Neural crest cell (in vitro differentiated cells): ENCODE data around the gene GABRG3. TPM values are rescaled to one million over a fixed set of nuclear protein-coding genes. Genes with fewer than 3 reads are reported as not detected.

ENCODE experiments used
- DNase-seq: peaks from one replicate; pipeline ENCODE4 v3.0.0; 2021; ENCODE audit warnings: low read depth, mixed read lengths, low spot score
- H3K27ac Mint-ChIP-seq: one replicate; pipeline ENCODE4 v1.8.0; 2021; ENCODE audit warnings: mild to moderate bottlenecking, mixed read lengths; ENCODE audit not compliant: unreplicated experiment
- H3K27me3 Mint-ChIP-seq: 2 replicates; pipeline ENCODE4 v1.8.0; 2021; ENCODE audit warnings: low read depth, mild to moderate bottlenecking, mixed read lengths
- H3K36me3 Mint-ChIP-seq: 2 replicates; pipeline ENCODE4 v1.8.0; 2021; ENCODE audit warnings: low read depth, mild to moderate bottlenecking, mixed read lengths
- H3K4me1 Mint-ChIP-seq: 2 replicates; pipeline ENCODE4 v1.8.0; 2021; ENCODE audit warnings: mixed read lengths
- H3K4me3 Mint-ChIP-seq: one replicate; pipeline ENCODE4 v1.8.0; 2021; ENCODE audit warnings: mild to moderate bottlenecking, mixed read lengths
- H3K9me3 Mint-ChIP-seq: 2 replicates; pipeline ENCODE4 v1.8.0; 2021; ENCODE audit warnings: mixed read lengths
- CTCF ChIP-seq: fragments of 200-600 bp; sonication (generic); conservative IDR thresholded peaks from 2 replicates; pipeline ENCODE4 v1.5.0; 2021; ENCODE audit warnings: antibody characterized with exemption, mild to moderate bottlenecking
- total RNA-seq: library from RNA; stranded (reverse); gene quantifications from 2 replicates; pipeline ENCODE4 v1.2.1, GENCODE V29; 2021

The GABRG3 gene
- total RNA-seq, 1 donor from 2014 or later, result 4.5 TPM

- H3K4me3 Mint-ChIP-seq, result no peak overlapping the region
Measured at GRCh38 chr15:27061739-27062138, 90.8 kb downstream of the GABRG3 start.

GRCh38 chr15:27062951-27063350 lies 92.0 kb downstream of the GABRG3 start:
- H3K4me3 Mint-ChIP-seq, result no peak overlapping the region
- TF ChIP-seq CTCF, result no peak
- no peaks in the 10 kb centered on the region for H3K27me3 Mint-ChIP-seq

More at GRCh38 chr15:27061739-27062138, 90.8 kb downstream of the GABRG3 start:
- Mint-ChIP-seq H3K4me1 (peaks cover 17% of the 10 kb centered on the region), H3K27me3 (no peaks in the 10 kb centered on the region), H3K36me3 (no peaks in the 10 kb centered on the region), H3K27ac (no peak overlapping the region), H3K9me3 (peaks cover 5% of the 10 kb centered on the region)
- no peak for DNase-seq
- TF ChIP-seq CTCF, result no peak

GRCh38 chr15:27064080-27064479 lies 93.1 kb downstream of the GABRG3 start:
- no peaks in the 10 kb centered on the region for H3K27me3 Mint-ChIP-seq
- H3K9me3 Mint-ChIP-seq, result peaks cover 10% of the 10 kb centered on the region
- no peak overlapping the region for H3K4me3 Mint-ChIP-seq
- no peak for TF ChIP-seq CTCF
- peak overlapping the region; percentile 13 for H3K27ac Mint-ChIP-seq
- H3K36me3 Mint-ChIP-seq, result peaks cover 4% of the 10 kb centered on the region
- no peak for DNase-seq
- peaks cover 14% of the 10 kb centered on the region for H3K4me1 Mint-ChIP-seq

More at GRCh38 chr15:27062951-27063350, 92.0 kb downstream of the GABRG3 start:
- DNase-seq, result no peak
- H3K36me3 Mint-ChIP-seq, result peaks cover 4% of the 10 kb centered on the region
- peaks cover 17% of the 10 kb centered on the region for H3K4me1 Mint-ChIP-seq
- H3K27ac Mint-ChIP-seq, result no peak overlapping the region
- H3K9me3 Mint-ChIP-seq, result peaks cover 10% of the 10 kb centered on the region

GRCh38 chr15:27065151-27065550 lies 94.2 kb downstream of the GABRG3 start:
- peaks cover 5% of the 10 kb centered on the region for H3K9me3 Mint-ChIP-seq
- no peak overlapping the region for H3K27ac Mint-ChIP-seq
- H3K4me1 Mint-ChIP-seq, result peaks cover 13% of the 10 kb centered on the region
- no peaks in the 10 kb centered on the region for H3K27me3 Mint-ChIP-seq
- no peak for DNase-seq
- no peak overlapping the region for H3K4me3 Mint-ChIP-seq
- peaks cover 4% of the 10 kb centered on the region for H3K36me3 Mint-ChIP-seq
- TF ChIP-seq CTCF, result no peak

GRCh38 chr15:27065785-27066184 lies 94.8 kb downstream of the GABRG3 start:
- no peak for TF ChIP-seq CTCF
- H3K4me3 Mint-ChIP-seq, result no peak overlapping the region
- H3K9me3 Mint-ChIP-seq, result peaks cover 5% of the 10 kb centered on the region
- peaks cover 20% of the 10 kb centered on the region for H3K4me1 Mint-ChIP-seq
- peaks cover 4% of the 10 kb centered on the region for H3K36me3 Mint-ChIP-seq
- no peak for DNase-seq
- no peaks in the 10 kb centered on the region for H3K27me3 Mint-ChIP-seq
- no peak overlapping the region for H3K27ac Mint-ChIP-seq

GRCh38 chr15:27066446-27066845 lies 95.5 kb downstream of the GABRG3 start:
- no peak for TF ChIP-seq CTCF
- Mint-ChIP-seq H3K9me3 (peaks cover 5% of the 10 kb centered on the region), H3K36me3 (peaks cover 4% of the 10 kb centered on the region), H3K4me3 (no peak overlapping the region), H3K27ac (no peak overlapping the region), H3K4me1 (peaks cover 25% of the 10 kb centered on the region), H3K27me3 (no peaks in the 10 kb centered on the region)
- no peak for DNase-seq
